Measurements from ENCODE around the gene ACOXL. TPM values are rescaled to one million over a fixed set of nuclear protein-coding genes. Genes with fewer than 3 reads are reported as not detected.
"Not testable (repeated sequence)": the region's sequence is repeated elsewhere in the genome, so short reads cannot be mapped to it uniquely, and the experiment has no call there.

Gene ACOXL
- total RNA-seq, 3 donors from 2014 or later (not counting 1 experiment from before 2014, with no cell fraction given): not detected

DNA sequence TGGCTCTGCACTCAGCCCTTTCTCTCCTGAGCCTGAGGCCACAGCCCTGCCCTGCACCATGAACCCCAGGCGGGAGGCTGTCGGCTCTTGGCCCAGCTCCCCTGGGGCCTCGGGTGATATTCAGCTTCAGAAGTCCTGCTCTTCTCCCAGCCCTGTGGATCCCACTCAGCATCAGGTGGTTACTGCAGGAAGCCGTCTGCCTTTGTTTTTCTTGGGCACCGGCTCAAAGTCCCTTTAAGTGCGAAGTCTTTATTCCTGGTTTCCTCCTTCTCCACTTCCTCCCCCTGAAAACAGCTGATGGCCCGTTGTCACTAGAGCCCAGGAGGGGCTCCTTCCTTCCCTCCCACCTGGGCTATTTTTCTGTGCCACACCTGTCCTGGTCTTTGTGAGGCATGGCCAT lies 226.8 kb downstream of the ACOXL start:
- Mint-ChIP-seq H3K4me1 (no peaks in the 10 kb centered on the region), H3K27me3 (ENCODE audit: low read depth in 2 of 2) (peaks cover 9 to 15% of the 10 kb centered on the region in 2 donors), H3K4me3 (no peak overlapping the region), H3K9me3 (no peaks in the 10 kb centered on the region), H3K27ac (no peak overlapping the region), H3K36me3 (no peaks in the 10 kb centered on the region)
- Histone ChIP-seq H3K27ac (ENCODE audit: low read length) (no peak overlapping the region), H3K36me3 (ENCODE audit: control insufficient read depth, insufficient read depth, low read length) (no peaks in the 10 kb centered on the region), H3K4me3 (ENCODE audit: low read length) (no peak overlapping the region), H3K9me3 (ENCODE audit: control insufficient read depth, insufficient read depth, low read length) (no peaks in the 10 kb centered on the region), H3K27me3 (ENCODE audit: control insufficient read depth, insufficient read depth, low read length) (peaks cover 2% of the 10 kb centered on the region), H3K4me1 (ENCODE audit: control insufficient read depth, insufficient read depth, low read length) (no peaks in the 10 kb centered on the region)
- TF ChIP-seq, protein P1, sequence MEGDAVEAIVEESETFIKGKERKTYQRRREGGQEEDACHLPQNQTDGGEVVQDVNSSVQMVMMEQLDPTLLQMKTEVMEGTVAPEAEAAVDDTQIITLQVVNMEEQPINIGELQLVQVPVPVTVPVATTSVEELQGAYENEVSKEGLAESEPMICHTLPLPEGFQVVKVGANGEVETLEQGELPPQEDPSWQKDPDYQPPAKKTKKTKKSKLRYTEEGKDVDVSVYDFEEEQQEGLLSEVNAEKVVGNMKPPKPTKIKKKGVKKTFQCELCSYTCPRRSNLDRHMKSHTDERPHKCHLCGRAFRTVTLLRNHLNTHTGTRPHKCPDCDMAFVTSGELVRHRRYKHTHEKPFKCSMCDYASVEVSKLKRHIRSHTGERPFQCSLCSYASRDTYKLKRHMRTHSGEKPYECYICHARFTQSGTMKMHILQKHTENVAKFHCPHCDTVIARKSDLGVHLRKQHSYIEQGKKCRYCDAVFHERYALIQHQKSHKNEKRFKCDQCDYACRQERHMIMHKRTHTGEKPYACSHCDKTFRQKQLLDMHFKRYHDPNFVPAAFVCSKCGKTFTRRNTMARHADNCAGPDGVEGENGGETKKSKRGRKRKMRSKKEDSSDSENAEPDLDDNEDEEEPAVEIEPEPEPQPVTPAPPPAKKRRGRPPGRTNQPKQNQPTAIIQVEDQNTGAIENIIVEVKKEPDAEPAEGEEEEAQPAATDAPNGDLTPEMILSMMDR (IDR thresholded peaks at IDR 0.05): no peak
- 76% methylated on average over 7 of the region's 7 CpGs for WGBS (ENCODE audit: insufficient coverage)
- no peak for DNase-seq
- no peak for ATAC-seq
- intact Hi-C loops (cut with micrococcal nuclease): no loop called here

DNA sequence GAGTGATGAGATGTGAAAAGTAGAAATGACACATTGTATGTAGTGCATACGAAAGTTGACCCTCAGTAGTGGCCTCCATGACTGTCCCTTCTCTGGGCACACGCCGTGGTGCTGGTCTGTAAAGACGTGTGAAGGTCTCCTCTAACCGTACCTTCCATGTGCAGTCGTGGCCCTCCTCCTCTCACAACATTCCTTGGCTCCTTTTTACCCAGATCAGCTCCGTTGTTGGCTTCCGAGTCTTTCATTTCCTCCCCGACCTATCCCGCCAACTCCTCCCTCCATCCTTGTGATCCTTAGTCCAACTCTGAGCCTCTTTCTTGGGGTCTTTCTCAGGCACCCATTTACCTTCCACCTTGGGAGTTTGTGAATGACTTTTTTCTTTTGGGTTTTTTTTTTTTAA lies 227.9 kb downstream of the ACOXL start:
- DNase-seq: no peak
- TF ChIP-seq, protein P1 (IDR thresholded peaks at IDR 0.05): no peak
- Mint-ChIP-seq H3K4me1 (no peaks in the 10 kb centered on the region), H3K4me3 (no peak overlapping the region), H3K9me3 (no peaks in the 10 kb centered on the region), H3K27me3 (ENCODE audit: low read depth in 2 of 2) (peaks cover 6 to 15% of the 10 kb centered on the region in 2 donors), H3K27ac (no peak overlapping the region), H3K36me3 (no peaks in the 10 kb centered on the region)
- 77% methylated on average over 10 of the region's 10 CpGs for WGBS (ENCODE audit: insufficient coverage)
- H3K36me3 ChIP-seq (ENCODE audit: control insufficient read depth, insufficient read depth, low read length): no peaks in the 10 kb centered on the region
- H3K9me3 ChIP-seq (ENCODE audit: control insufficient read depth, insufficient read depth, low read length): no peaks in the 10 kb centered on the region
- ATAC-seq: no peak
- H3K4me1 ChIP-seq (ENCODE audit: control insufficient read depth, insufficient read depth, low read length): no peaks in the 10 kb centered on the region
- no peak overlapping the region for H3K27ac ChIP-seq (ENCODE audit: low read length)
- no peaks in the 10 kb centered on the region for H3K27me3 ChIP-seq (ENCODE audit: control insufficient read depth, insufficient read depth, low read length)
- H3K4me3 ChIP-seq (ENCODE audit: low read length): no peak overlapping the region
- intact Hi-C loops (cut with micrococcal nuclease): no loop called here

DNA sequence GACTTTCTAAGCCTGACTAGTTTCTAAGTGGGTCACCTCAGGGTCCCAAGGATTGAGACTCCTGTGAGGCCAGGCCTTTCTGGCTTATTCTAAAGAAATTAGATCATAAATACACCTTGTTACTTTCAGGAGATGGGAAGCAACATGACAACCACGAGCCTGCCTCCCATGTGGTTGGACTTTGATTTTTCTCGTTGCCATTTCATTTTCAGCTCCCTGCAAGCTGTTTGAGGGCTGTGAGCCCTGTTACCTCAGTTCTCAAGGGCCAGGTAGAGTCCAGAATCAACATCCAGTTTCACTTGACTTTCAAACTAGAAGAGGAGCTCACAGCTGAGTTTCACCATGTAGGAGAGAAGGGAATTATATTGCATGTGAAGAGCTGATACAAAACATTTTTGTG lies 228.6 kb downstream of the ACOXL start:
- intact Hi-C loops (cut with micrococcal nuclease): no loop called here
- Mint-ChIP-seq H3K27ac (no peak overlapping the region), H3K9me3 (no peaks in the 10 kb centered on the region), H3K4me1 (no peaks in the 10 kb centered on the region), H3K36me3 (no peaks in the 10 kb centered on the region), H3K27me3 (ENCODE audit: low read depth in 2 of 2) (peaks cover 6 to 15% of the 10 kb centered on the region in 2 donors), H3K4me3 (no peak overlapping the region)
- DNase-seq (no peak), ATAC-seq (no peak)
- H3K27ac ChIP-seq (ENCODE audit: low read length): no peak overlapping the region
- TF ChIP-seq, protein P1 (IDR thresholded peaks at IDR 0.05): no peak
- no peaks in the 10 kb centered on the region for H3K4me1 ChIP-seq (ENCODE audit: control insufficient read depth, insufficient read depth, low read length)
- no peaks in the 10 kb centered on the region for H3K36me3 ChIP-seq (ENCODE audit: control insufficient read depth, insufficient read depth, low read length)
- no peaks in the 10 kb centered on the region for H3K27me3 ChIP-seq (ENCODE audit: control insufficient read depth, insufficient read depth, low read length)
- no peaks in the 10 kb centered on the region for H3K9me3 ChIP-seq (ENCODE audit: control insufficient read depth, insufficient read depth, low read length)
- WGBS (ENCODE audit: insufficient coverage): 55% methylated on average over 2 of the region's 2 CpGs
- H3K4me3 ChIP-seq (ENCODE audit: low read length): no peak overlapping the region

DNA sequence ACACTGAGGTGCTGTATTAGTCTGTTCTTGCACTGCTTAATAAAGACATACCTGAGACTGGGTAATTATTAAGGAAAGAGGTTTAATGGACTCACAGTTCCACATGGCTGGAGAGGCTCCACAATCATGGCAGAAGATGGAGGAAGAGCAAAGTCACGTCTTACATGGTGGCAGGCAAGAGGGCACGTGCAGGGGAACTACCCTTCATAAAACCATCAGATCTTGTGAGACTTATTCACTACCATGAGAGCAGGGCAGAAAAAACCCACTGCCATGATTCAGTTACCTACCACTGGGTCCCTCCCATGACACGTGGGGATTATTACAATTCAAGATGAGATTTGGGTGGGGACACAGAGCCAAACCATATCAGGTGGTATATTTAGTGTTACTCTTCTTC lies 229.3 kb downstream of the ACOXL start:
- not testable (repeated sequence) for H3K4me3 Mint-ChIP-seq

More for the DNA sequence above, 229.3 kb downstream of the ACOXL start:
- WGBS (ENCODE audit: insufficient coverage): 100% methylated on average over 2 of the region's 3 CpGs
- DNase-seq; H3K36me3 ChIP-seq (ENCODE audit: control insufficient read depth, insufficient read depth, low read length); intact Hi-C loops (cut with micrococcal nuclease); H3K27me3 ChIP-seq (ENCODE audit: control insufficient read depth, insufficient read depth, low read length); H3K4me1 ChIP-seq (ENCODE audit: control insufficient read depth, insufficient read depth, low read length); H3K36me3 Mint-ChIP-seq; H3K9me3 ChIP-seq (ENCODE audit: control insufficient read depth, insufficient read depth, low read length); H3K9me3 Mint-ChIP-seq; H3K4me3 ChIP-seq (ENCODE audit: low read length); H3K27ac Mint-ChIP-seq; H3K4me1 Mint-ChIP-seq; ATAC-seq; H3K27ac ChIP-seq (ENCODE audit: low read length): not testable (repeated sequence)
- H3K27me3 Mint-ChIP-seq (ENCODE audit: low read depth in 2 of 2): peaks cover 6 to 15% of the 10 kb centered on the region in 2 donors

Measured in natural killer cell (primary cell).